ENCODE data around the gene IRF6.

IRF6 gene

GRCh38 chr1:209822706-209823105, 16.8 kb upstream of the IRF6 start:
- H3K36me3 ChIP-seq: no peaks in the 10 kb centered on the region
- H3K9me3 ChIP-seq: no peaks in the 10 kb centered on the region
- no peak overlapping the region for H3K27ac ChIP-seq
- peaks cover 0 to 10% of the 10 kb centered on the region in 2 experiments for H3K4me1 ChIP-seq (ENCODE audit: control insufficient read depth in 1 of 2, insufficient read depth in 1 of 2, low read depth in 1 of 2, low read length in 1 of 2)
- peaks cover 70% of the 10 kb centered on the region for H3K27me3 ChIP-seq
- TF ChIP-seq, protein P1, sequence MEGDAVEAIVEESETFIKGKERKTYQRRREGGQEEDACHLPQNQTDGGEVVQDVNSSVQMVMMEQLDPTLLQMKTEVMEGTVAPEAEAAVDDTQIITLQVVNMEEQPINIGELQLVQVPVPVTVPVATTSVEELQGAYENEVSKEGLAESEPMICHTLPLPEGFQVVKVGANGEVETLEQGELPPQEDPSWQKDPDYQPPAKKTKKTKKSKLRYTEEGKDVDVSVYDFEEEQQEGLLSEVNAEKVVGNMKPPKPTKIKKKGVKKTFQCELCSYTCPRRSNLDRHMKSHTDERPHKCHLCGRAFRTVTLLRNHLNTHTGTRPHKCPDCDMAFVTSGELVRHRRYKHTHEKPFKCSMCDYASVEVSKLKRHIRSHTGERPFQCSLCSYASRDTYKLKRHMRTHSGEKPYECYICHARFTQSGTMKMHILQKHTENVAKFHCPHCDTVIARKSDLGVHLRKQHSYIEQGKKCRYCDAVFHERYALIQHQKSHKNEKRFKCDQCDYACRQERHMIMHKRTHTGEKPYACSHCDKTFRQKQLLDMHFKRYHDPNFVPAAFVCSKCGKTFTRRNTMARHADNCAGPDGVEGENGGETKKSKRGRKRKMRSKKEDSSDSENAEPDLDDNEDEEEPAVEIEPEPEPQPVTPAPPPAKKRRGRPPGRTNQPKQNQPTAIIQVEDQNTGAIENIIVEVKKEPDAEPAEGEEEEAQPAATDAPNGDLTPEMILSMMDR (IDR thresholded peaks at IDR 0.05): no peak
- H3K4me3 ChIP-seq (ENCODE audit: low read depth in 1 of 2, low read length in 1 of 2): no peak overlapping the region

DNA sequence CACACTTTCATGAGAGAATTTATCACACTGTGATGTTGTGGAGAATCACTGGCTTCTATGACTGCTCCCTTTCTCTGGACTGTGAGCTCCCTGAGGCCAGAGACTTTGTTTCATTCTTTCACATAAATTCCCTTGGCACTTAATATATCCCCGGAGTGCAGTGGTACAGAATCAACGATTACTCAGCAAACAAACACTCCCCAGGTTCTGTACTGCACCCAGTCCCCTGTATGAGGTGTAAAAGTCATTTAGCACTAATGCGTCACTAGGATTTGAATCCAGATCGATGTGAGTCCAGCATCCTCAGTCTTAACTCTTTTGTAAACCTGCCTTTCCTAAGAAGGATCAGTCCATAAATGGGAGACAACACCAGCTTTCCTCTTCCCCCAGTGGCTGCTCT, 15.0 kb upstream of the IRF6 start:
- TF ChIP-seq, protein P1 (IDR thresholded peaks at IDR 0.05): no peak
- no peak overlapping the region for H3K4me3 ChIP-seq (ENCODE audit: low read depth in 1 of 2, low read length in 1 of 2)
- peaks cover 0 to 5% of the 10 kb centered on the region in 2 experiments for H3K4me1 ChIP-seq (ENCODE audit: control insufficient read depth in 1 of 2, insufficient read depth in 1 of 2, low read depth in 1 of 2, low read length in 1 of 2)
- H3K27me3 ChIP-seq: peaks cover 68% of the 10 kb centered on the region
- no peaks in the 10 kb centered on the region for H3K9me3 ChIP-seq
- no peaks in the 10 kb centered on the region for H3K36me3 ChIP-seq
- no peak overlapping the region for H3K27ac ChIP-seq

GRCh38 chr1:209819058-209819457, 13.1 kb upstream of the IRF6 start:
- Histone ChIP-seq H3K27ac (no peak overlapping the region), H3K4me3 (ENCODE audit: low read depth in 1 of 2, low read length in 1 of 2) (no peak overlapping the region), H3K27me3 (peaks cover 49% of the 10 kb centered on the region), H3K4me1 (ENCODE audit: control insufficient read depth in 1 of 2, insufficient read depth in 1 of 2, low read depth in 1 of 2, low read length in 1 of 2) (peaks cover 0 to 5% of the 10 kb centered on the region in 2 experiments), H3K36me3 (no peaks in the 10 kb centered on the region), H3K9me3 (no peaks in the 10 kb centered on the region)
- TF ChIP-seq, protein P1 (IDR thresholded peaks at IDR 0.05): no peak

- no peak overlapping the region for H3K4me3 ChIP-seq (ENCODE audit: low read depth in 1 of 2, low read length in 1 of 2)
- H3K27ac ChIP-seq: no peak overlapping the region
- H3K36me3 ChIP-seq: no peaks in the 10 kb centered on the region
- H3K9me3 ChIP-seq: no peaks in the 10 kb centered on the region
- TF ChIP-seq, protein P1 (IDR thresholded peaks at IDR 0.05): no peak
- H3K27me3 ChIP-seq: peaks cover 44% of the 10 kb centered on the region
- no peaks in the 10 kb centered on the region for H3K4me1 ChIP-seq (ENCODE audit: control insufficient read depth in 1 of 2, insufficient read depth in 1 of 2, low read depth in 1 of 2, low read length in 1 of 2)
These were observed 11.7 kb upstream of the IRF6 start for GRCh38 chr1:209817691-209818090.

GRCh38 chr1:209816923-209817322, 11.0 kb upstream of the IRF6 start:
- TF ChIP-seq, protein P1 (IDR thresholded peaks at IDR 0.05): no peak
- Histone ChIP-seq H3K4me1 (ENCODE audit: control insufficient read depth in 1 of 2, insufficient read depth in 1 of 2, low read depth in 1 of 2, low read length in 1 of 2) (no peaks in the 10 kb centered on the region), H3K4me3 (ENCODE audit: low read depth in 1 of 2, low read length in 1 of 2) (no peak overlapping the region), H3K27ac (no peak overlapping the region), H3K27me3 (peaks cover 36% of the 10 kb centered on the region), H3K9me3 (no peaks in the 10 kb centered on the region), H3K36me3 (no peaks in the 10 kb centered on the region)

DNA sequence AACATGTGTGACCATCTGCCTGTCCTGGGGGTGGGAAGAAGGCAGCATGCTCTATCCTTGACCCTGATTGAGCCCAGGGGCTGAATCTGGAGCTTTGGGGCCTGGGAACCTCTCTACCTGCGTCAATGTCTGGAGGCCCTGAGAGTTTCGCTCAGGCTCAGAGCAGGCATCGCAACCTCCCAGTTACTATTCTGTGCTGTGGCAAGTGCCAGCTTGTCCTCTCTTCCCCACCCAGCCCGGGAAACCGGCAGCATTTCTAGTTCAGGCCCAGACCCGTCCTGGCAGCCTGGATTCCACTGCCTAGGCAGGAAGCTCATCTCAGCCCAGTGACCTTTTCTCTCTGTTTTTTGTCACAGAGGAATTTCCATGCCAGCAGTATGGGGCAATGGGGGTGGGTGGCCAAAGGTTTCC, 10.0 kb upstream of the IRF6 start:
- peaks cover 27% of the 10 kb centered on the region for H3K27me3 ChIP-seq
- no peaks in the 10 kb centered on the region for H3K36me3 ChIP-seq
- H3K9me3 ChIP-seq: no peaks in the 10 kb centered on the region
- TF ChIP-seq, protein P1 (IDR thresholded peaks at IDR 0.05): no peak
- H3K27ac ChIP-seq: no peak overlapping the region
- H3K4me3 ChIP-seq (ENCODE audit: low read depth in 1 of 2, low read length in 1 of 2): no peak overlapping the region
- H3K4me1 ChIP-seq (ENCODE audit: control insufficient read depth in 1 of 2, insufficient read depth in 1 of 2, low read depth in 1 of 2, low read length in 1 of 2): no peaks in the 10 kb centered on the region

Measured in neutrophil (primary cell).